ENCODE measurements around the gene UQCC2.

Gene UQCC2

GRCh38 chr6:33725222-33725621 lies 13.7 kb upstream of the UQCC2 start:
- no peak for DNase-seq (ENCODE audit: low read depth)

DNA sequence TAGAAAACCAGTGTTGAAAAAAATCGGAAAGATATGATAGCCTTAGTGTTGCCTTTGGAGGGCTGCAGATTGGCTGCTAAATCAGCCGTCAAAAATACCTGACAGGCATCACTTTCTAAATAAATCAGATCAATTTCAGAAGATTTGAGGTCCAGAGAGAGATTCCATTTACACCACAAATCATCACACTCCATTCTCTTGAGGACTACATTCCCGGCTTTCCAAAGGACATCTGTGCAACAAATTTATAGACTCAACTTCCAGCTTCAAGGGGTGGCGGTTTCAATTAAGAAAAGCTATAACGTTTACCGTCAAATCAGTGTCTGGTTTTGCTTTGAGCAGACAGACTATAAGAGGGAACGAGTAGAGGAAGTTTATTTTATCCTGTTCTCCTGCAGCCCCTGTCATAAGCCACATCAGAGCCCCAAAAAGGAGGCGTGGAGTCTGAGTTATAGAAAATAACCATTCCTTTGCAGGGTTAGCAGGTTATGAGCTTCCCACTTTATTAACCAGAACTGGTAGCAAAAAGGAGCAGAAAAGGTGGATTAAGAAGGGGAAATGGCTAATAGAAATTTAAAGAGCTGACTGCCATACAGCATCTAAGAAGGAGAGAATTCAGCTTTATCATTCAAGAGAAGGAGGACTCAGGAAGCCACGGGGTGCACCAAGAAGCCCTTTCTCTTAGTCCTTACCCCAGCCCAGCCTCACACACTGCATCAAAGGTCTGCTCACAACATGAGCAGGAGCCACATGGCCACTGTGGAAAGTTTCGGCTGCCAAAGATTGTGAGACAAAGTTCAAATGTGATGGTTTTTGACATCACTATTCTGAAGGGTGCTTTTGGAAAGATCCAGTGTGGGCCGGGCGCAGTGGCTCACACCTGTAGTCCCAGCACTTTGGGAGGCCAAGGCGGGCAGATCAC lies 12.9 kb upstream of the UQCC2 start:
- DNase-seq (ENCODE audit: low read depth): no peak

DNA sequence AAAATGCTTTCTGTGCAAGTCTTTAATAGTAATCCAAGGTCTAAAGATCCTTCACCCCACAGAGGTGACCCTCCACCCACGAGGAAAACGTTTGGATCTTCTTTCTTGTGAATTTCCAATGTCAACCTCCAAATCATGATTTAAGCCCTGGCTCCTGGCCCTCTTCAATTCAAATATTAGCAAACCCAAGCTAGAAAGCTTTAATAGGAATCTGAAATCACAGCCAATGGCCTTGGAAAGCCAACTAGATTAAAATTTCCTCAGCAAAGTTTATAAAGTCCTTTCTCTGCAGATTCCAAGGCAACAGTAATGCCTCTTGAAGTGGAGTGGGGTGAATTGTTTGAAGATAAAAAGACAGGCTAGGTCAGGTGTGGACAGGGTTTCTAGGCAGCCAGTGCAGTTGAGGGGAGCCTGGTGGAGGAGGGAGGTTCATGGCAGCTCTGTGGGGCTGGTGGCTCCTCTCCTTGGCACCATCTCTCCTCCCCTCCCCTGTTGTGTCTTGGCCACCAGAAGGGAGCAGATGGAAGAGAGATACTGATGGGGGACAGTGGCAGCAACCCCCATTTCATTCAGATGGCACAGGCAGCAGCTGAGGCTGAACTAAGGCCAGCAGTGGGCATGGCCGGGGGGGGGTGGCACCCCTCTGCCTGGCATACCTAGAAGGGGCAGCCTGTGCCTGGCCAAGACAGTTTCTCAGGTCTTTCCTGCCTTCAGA lies 12.0 kb upstream of the UQCC2 start:
- DNase-seq (ENCODE audit: low read depth): no peak

GRCh38 chr6:33722103-33722623 lies 10.7 kb upstream of the UQCC2 start:
- no peak for DNase-seq (ENCODE audit: low read depth)

DNA sequence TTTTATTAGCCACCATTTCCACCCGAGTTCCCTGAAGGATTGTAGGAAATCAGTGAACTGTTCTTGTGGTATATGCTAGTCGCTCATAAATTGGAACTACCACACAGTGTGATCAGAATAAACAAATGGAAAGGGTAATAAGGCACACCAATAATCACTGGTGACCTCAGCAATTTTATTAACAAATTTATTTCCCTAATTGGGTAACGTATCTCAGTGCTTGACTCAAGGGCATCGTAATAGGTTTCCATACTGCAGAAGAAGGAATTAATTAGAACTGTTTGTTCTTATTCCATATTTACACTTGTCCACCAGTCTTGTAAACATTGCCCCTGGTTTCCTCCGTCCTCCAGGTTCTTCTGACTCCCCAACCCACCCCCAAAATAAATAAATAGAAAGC lies 10.0 kb upstream of the UQCC2 start:
- no peak for DNase-seq (ENCODE audit: low read depth)

DNA sequence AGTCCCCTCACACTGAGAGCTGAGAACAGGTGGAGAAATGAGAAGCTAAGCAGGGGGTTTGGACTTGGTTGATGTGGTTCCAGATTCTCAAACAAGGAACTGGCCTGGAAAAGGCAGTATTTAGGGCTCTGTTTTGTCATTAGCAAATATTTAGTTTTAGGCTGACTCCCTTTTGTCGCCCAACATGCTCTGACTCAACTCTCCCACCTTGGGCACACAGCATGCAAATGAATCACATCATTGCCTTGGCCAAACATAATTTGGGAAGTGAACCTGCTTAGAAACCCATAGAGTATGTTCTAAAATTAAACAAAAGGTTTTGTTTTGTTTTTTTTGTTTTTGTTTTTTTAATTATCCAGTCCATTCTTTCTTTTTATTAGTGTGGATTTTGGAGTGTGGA lies 9.5 kb upstream of the UQCC2 start:
- no peak for DNase-seq (ENCODE audit: low read depth)

GRCh38 chr6:33719326-33719987 lies 8.0 kb upstream of the UQCC2 start:
- DNase-seq (ENCODE audit: low read depth): no peak

- no peak for DNase-seq (ENCODE audit: low read depth)
These were observed 7.2 kb upstream of the UQCC2 start for GRCh38 chr6:33718713-33719112.

- DNase-seq (ENCODE audit: low read depth): no peak
These were observed 6.5 kb upstream of the UQCC2 start for GRCh38 chr6:33717934-33718455.

- DNase-seq (ENCODE audit: low read depth): no peak
These were observed 5.6 kb upstream of the UQCC2 start for GRCh38 chr6:33716890-33717632.

- no peak for DNase-seq (ENCODE audit: low read depth)
These were observed 4.9 kb upstream of the UQCC2 start for GRCh38 chr6:33716379-33716778.

DNA sequence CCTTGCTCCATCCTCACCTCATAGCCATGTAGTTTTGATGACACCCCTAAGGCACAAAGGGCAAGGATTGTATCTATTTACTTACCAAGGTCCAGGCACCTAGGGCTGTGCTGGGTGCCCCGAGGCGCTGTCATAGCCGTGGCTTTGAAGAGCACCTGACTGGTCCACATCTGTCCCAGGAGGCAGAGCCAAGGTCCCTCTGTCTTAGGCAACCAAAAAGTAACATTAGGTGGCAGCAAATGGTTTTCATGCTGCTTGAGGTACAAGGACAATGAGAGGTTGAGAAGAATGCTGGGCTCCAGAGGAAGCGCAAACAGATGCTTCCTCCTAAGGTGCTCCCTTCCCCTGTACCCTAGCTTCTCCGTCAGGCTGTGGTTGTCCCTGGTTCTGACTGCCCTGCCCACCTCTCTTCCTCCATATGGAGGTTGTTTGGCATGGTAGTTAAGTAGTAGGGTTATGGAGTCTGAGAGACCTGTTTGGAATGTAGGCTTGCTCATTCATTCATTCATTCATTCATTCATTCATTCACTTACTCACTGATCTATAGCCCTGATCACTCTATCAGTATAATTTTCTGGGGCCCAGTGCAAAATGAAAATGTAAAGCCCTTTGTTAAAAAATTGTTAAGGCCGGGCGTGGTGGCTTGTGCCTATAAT lies 3.0 kb upstream of the UQCC2 start:
- DNase-seq (ENCODE audit: low read depth): no peak

- no peak for DNase-seq (ENCODE audit: low read depth)
These were observed 2.3 kb upstream of the UQCC2 start for GRCh38 chr6:33713786-33714185.

DNA sequence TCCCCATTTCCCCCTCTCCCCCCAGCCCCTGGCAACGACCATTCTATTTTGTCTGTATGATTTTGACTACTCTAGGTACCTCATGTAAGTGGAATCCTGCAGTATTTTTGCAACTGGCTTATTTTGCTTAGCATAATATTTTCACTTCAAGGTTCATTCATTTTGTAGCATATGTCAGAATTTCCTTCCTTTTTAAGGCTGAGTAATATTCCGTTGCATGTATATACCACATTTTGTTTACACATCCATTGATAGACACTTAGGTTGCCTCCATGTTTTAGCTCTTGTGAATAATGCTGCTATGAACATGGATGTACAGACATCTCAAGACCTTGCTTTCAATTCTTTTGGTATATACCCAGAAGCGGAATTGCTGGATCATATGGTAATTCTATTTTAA lies 1.4 kb upstream of the UQCC2 start:
- no peak for DNase-seq (ENCODE audit: low read depth)

- DNase-seq (ENCODE audit: low read depth): no peak
These were observed 991 bp downstream of the UQCC2 start for GRCh38 chr6:33710296-33711121.

DNA sequence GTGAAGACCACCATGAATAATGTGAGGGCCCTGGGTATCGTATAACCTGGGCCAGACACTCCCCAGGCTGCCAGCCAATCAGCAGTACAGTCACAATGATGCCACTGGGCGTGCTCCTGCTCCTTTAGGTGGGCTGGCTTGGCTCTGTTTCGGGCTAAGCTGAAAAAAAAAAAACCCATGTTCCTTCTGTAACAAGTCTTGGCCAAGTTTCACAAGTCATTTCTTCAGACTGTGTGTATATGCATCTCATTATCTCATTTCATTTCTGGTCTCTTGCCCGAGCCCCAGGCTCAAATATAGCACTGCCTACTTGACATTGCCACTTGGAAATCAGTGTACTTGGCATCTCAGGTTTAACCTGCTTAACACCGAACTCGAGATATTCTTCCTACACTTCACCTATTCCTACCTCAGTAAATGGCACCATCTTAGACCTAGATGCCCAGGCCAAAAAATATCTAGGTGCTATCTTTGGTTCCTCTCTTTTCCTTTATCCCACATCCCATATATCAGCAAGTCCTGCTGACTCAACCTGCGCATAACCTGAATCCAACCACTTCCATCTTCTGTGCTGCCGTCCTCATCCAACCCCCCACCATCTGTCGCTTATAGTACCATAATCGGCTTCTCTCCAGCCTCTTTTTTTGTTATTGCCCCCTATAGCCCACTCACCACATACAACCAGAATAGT lies 1.8 kb downstream of the UQCC2 start:
- no peak for DNase-seq (ENCODE audit: low read depth)

- no peak for DNase-seq (ENCODE audit: low read depth)
These were observed 2.8 kb downstream of the UQCC2 start for GRCh38 chr6:33708516-33709204.

DNA sequence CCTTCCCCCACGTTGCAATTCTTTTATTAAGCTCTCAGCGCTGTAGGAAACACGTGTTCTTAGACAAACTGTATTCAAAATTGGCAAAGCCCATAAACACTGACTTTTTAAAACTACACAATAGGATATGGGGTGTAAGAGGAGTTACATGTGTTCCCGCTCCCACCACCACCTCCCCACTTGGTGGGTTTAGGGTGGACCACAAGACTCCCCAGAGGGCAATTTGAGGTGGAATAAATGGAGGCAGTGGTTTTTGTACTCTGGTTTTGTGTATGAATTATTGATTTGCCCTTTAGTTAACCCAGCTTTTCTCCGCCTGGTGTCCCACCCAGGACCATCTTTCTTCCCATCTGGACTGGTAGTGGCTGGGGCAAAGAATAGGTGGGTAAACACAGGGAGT lies 3.7 kb downstream of the UQCC2 start:
- DNase-seq (ENCODE audit: low read depth): no peak

All from stimulated activated CD8-positive, alpha-beta memory T cell treated with anti-CD3 and anti-CD28 coated beads, Interleukin-4, amount 100 ng/mL, for 24 hours (primary cell).